KMS-11 (cell line): ENCODE data around the gene ACTL10.

Experiments used
- H2AFZ ChIP-seq: fragments of 200-600 bp; sonication (generic); 2 replicates; pipeline ENCODE4 v1.6.1; 2016; ENCODE audit warnings: antibody characterized with exemption, mixed run types, low read depth
- H3K27ac ChIP-seq: fragments of 200-600 bp; sonication (generic); 2 replicates; pipeline ENCODE4 v1.6.1; 2016; ENCODE audit warnings: mild to moderate bottlenecking, mixed run types
- H3K27me3 ChIP-seq: fragments of 200-600 bp; sonication (generic); 2 replicates; pipeline ENCODE4 v1.6.1; 2017; ENCODE audit warnings: mild to moderate bottlenecking, low read depth, mixed run types, moderate library complexity; ENCODE audit not compliant: insufficient read depth
- H3K36me3 ChIP-seq: fragments of 200-600 bp; sonication (generic); 2 replicates; pipeline ENCODE4 v1.6.1; 2017; ENCODE audit warnings: mild to moderate bottlenecking, mixed run types; ENCODE audit not compliant: insufficient read depth
- H3K4me1 ChIP-seq: fragments of 200-600 bp; sonication (generic); 2 replicates; pipeline ENCODE4 v1.6.1; 2016; ENCODE audit warnings: mild to moderate bottlenecking, low read depth, mixed run types; ENCODE audit not compliant: poor library complexity, severe bottlenecking
- H3K4me2 ChIP-seq: fragments of 200-600 bp; sonication (generic); 2 replicates; pipeline ENCODE4 v1.7.0; 2016; ENCODE audit warnings: mild to moderate bottlenecking, mixed run types
- H3K4me3 ChIP-seq: fragments of 200-600 bp; sonication (generic); IDR thresholded peaks from 2 replicates; pipeline ENCODE4 v1.6.1; 2017; ENCODE audit warnings: low read depth, low read length, mixed read lengths; ENCODE audit not compliant: insufficient read depth
- H3K79me2 ChIP-seq: fragments of 200-600 bp; sonication (generic); 2 replicates; pipeline ENCODE4 v1.6.1; 2016; ENCODE audit warnings: low read depth, mixed run types; ENCODE audit not compliant: insufficient read depth
- H3K9ac ChIP-seq: fragments of 200-600 bp; sonication (generic); 2 replicates; pipeline ENCODE4 v1.6.1; 2016; ENCODE audit warnings: mild to moderate bottlenecking, mixed run types
- H4K20me1 ChIP-seq: fragments of 200-600 bp; sonication (generic); 2 replicates; pipeline ENCODE4 v1.6.1; 2016; ENCODE audit warnings: mild to moderate bottlenecking, mixed run types; ENCODE audit not compliant: insufficient read depth
- TF ChIP-seq, protein P1 (sequence below): fragments of 200-600 bp; sonication (generic); conservative IDR thresholded peaks from 2 replicates; pipeline ENCODE4 v1.6.1; 2017; ENCODE audit warnings: low read depth, mild to moderate bottlenecking, antibody characterized with exemption, low read length, moderate library complexity, mixed read lengths

ACTL10 gene

DNA sequence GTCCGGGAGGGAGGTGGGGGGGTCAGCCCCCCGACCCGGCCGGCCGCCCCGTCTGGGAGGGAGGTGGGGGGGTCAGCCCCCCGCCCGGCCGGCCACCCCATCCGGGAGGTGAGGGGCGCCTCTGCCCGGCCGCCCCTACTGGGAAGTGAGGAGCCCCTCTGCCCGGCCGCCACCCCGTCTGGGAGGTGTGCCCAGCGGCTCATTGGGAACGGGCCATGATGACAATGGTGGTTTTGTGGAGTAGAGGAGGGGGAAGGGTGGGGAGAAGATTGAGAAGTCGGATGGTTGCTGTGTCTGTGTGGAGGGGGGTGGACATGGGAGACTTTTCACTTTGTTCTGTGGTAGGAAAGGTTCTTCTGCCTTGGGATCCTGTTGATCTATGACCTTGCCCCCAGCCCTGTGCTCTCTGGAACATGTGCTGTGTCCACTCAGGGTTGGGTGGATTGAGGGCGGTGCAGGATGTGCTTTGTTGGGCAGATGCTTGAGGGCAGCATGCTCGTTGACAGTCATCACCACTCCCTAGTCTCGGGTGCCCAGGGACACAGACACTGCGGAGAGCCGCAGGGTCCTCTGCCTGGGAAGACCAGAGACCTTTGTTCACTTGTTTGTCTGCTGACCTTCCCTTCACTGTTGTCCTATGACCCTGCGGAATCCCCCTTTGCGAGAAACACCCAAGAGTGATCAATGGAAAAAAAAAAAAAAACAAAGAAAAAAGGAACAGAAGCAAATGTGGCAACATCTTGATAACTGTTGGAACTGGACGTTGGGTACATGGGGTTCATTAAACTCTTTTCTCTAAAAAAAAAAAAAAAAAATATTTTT lies 35.1 kb downstream of the ACTL10 start:
- TF ChIP-seq, protein P1, sequence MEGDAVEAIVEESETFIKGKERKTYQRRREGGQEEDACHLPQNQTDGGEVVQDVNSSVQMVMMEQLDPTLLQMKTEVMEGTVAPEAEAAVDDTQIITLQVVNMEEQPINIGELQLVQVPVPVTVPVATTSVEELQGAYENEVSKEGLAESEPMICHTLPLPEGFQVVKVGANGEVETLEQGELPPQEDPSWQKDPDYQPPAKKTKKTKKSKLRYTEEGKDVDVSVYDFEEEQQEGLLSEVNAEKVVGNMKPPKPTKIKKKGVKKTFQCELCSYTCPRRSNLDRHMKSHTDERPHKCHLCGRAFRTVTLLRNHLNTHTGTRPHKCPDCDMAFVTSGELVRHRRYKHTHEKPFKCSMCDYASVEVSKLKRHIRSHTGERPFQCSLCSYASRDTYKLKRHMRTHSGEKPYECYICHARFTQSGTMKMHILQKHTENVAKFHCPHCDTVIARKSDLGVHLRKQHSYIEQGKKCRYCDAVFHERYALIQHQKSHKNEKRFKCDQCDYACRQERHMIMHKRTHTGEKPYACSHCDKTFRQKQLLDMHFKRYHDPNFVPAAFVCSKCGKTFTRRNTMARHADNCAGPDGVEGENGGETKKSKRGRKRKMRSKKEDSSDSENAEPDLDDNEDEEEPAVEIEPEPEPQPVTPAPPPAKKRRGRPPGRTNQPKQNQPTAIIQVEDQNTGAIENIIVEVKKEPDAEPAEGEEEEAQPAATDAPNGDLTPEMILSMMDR, result no peak
- no peak overlapping the region for H3K27ac ChIP-seq
- H3K4me3 ChIP-seq, result no peak overlapping the region
- no peaks in the 10 kb centered on the region for H3K36me3 ChIP-seq
- no peaks in the 10 kb centered on the region for H3K4me1 ChIP-seq
- H3K9ac ChIP-seq, result no peak overlapping the region
- no peak overlapping the region for H3K4me2 ChIP-seq
- no peaks in the 10 kb centered on the region for H4K20me1 ChIP-seq
- H2AFZ ChIP-seq, result no peak overlapping the region
- no peaks in the 10 kb centered on the region for H3K79me2 ChIP-seq
- no peaks in the 10 kb centered on the region for H3K27me3 ChIP-seq

DNA sequence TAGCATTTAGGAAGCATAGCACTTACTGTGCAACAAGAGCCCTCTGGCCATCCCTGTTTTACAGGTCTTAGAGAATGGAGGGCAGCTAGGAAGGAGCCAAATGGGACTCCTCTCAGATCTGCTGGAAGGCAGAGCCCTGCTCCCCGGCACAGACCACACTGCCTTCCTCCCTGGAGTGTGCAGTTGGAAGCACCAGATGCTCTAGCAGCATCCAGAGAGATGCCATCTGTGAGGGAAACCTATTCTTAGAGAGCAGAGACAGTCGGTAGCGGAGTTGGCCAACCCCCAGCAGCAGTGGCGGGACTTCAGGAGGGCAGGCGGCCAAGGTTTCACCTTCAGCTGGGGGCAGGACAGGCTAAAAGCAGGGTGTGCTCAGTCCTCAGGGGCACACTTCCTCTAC lies 36.1 kb downstream of the ACTL10 start:
- H4K20me1 ChIP-seq, result no peaks in the 10 kb centered on the region
- no peaks in the 10 kb centered on the region for H3K79me2 ChIP-seq
- H3K4me1 ChIP-seq, result no peaks in the 10 kb centered on the region
- H3K4me2 ChIP-seq, result no peak overlapping the region
- H3K4me3 ChIP-seq, result no peak overlapping the region
- H2AFZ ChIP-seq, result no peak overlapping the region
- TF ChIP-seq, protein P1, result no peak
- H3K9ac ChIP-seq, result no peak overlapping the region
- no peak overlapping the region for H3K27ac ChIP-seq
- no peaks in the 10 kb centered on the region for H3K27me3 ChIP-seq
- H3K36me3 ChIP-seq, result no peaks in the 10 kb centered on the region

DNA sequence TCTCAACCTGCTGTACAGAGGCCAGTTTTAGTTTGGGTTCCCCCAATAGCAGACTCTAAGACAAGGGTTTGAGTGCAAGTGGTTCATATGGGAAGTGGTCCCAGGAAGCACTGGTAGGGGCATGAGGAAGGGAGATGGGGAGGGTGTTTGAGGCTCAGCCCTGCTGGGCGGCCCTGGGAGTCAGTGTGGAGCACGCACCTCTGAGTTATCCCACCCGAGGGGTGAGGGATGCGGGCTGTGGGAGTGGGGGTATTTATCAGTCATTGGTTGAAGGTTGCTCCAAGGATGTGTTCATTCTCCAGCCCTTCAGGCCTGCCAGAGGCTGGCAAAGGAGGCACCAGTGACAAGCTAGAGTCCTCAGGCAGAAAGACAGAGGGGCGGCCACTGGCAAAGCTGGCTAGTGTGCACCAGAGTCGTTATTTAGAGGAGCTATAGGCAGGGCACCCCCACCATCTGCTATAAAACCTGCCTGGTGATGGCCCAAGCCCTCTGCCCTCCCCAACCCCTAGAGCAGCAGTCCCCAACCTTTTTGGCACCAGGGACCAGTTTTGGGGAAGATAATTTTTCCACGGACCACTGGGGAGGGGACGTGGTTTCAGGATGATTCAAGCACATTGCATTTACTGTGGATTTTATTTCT lies 36.9 kb downstream of the ACTL10 start:
- no peaks in the 10 kb centered on the region for H3K27me3 ChIP-seq
- H3K4me1 ChIP-seq, result peaks cover 6% of the 10 kb centered on the region
- H3K36me3 ChIP-seq, result no peaks in the 10 kb centered on the region
- no peak overlapping the region for H2AFZ ChIP-seq
- no peaks in the 10 kb centered on the region for H3K79me2 ChIP-seq
- H3K4me3 ChIP-seq, result no peak overlapping the region
- H3K27ac ChIP-seq, result no peak overlapping the region
- H4K20me1 ChIP-seq, result no peaks in the 10 kb centered on the region
- TF ChIP-seq, protein P1, result no peak
- H3K9ac ChIP-seq, result no peak overlapping the region
- H3K4me2 ChIP-seq, result no peak overlapping the region

DNA sequence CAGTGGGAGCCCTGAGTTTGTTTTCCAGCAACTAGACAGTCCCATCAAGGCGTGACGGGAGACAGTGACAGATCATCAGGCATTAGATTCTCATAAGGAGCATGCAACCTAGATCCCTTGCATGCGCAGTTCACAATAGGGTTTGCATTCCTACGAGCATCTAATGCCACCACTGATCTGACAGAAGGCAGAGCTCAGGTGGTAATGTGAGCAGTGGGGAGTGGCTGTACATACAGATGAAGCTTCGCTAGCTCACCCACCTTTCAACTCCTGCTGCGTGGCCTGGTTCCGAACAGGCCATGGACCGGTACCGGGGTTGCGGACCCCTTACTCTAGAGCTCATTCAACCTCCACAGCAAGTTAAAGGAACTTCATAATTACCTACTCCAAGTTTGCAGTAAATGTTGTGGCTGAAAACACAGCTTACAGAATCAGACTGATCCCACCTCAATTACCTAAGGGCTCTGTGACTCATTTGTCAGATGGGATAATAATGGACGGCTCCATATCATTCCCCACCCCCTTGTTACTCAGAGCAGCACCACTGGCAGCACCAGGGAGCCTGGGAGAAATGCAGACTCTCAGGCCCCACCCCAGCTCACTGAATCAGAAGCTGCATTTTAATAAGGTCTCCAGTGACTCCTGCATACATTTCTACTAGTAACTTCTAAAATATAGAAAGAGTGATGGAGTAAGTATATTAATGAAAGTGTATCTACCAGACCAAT lies 37.6 kb downstream of the ACTL10 start:
- no peaks in the 10 kb centered on the region for H3K79me2 ChIP-seq
- H3K36me3 ChIP-seq, result no peaks in the 10 kb centered on the region
- H2AFZ ChIP-seq, result no peak overlapping the region
- no peak overlapping the region for H3K4me3 ChIP-seq
- H3K9ac ChIP-seq, result no peak overlapping the region
- no peak overlapping the region for H3K4me2 ChIP-seq
- no peaks in the 10 kb centered on the region for H4K20me1 ChIP-seq
- H3K4me1 ChIP-seq, result peaks cover 13% of the 10 kb centered on the region
- no peak overlapping the region for H3K27ac ChIP-seq
- TF ChIP-seq, protein P1, result no peak
- H3K27me3 ChIP-seq, result no peaks in the 10 kb centered on the region
